Epidermal melanocyte (primary cell): ENCODE data around the gene STRADA.

Source experiments
- DNase-seq: peaks from one replicate; pipeline ENCODE4 v3.0.0; 2011; ENCODE audit warnings: low spot score; ENCODE audit not compliant: insufficient read length

The STRADA gene

DNA sequence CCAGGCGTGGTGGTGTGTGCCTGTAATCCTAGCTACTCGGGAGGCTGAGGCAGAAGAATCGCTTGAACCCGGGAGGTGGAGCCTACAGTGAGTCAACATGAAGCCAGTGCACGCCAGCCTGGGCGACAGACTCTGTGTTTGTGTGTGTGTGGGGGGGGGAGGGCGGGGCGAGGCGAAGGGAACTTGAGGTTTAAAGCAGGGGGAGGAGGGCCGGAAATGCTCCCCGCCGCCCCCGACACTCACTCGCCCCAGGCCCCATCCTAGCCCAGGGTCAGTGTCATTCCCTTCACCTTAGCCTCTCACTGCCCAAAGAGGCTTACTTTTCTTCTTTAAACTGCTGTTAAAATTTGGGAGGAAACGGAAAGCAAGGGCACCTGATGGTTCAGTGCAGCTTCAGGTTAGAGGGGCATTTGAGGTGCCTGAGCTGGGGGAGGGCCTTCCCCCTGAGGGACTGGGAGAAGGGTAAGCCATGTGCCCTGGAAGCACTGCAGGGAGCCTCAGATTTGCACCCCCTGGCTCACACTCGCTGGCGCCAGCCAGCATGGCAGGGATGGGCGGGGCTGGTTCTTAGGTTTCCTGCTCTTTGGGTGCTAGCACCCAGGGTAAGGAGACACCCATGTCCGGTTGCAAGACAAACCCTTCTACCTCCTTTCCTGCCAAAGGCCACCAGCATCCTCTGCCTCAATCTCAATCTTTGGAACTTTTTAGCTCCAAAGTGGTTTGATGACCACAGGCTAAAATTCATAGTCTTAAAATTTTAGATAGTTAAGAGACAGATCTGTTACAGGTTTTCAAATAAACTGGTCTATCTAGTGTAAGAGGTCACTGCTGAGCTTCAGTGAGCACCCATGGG is 39.5 kb downstream of the STRADA start:
- DNase-seq: no peak

- no peak for DNase-seq
Observed at GRCh38 chr17:63701456-63701820, 40.2 kb downstream of the STRADA start.

GRCh38 chr17:63700528-63701455 is 40.8 kb downstream of the STRADA start:
- DNase-seq: no peak

- no peak for DNase-seq
Observed at GRCh38 chr17:63699638-63700527, 41.7 kb downstream of the STRADA start, which contains the start of gene LIMD2. TSS of gene LIMD2 (minus strand) at chr17:63700125. CDS start at chr17:63699298, 827 bp downstream.

DNA sequence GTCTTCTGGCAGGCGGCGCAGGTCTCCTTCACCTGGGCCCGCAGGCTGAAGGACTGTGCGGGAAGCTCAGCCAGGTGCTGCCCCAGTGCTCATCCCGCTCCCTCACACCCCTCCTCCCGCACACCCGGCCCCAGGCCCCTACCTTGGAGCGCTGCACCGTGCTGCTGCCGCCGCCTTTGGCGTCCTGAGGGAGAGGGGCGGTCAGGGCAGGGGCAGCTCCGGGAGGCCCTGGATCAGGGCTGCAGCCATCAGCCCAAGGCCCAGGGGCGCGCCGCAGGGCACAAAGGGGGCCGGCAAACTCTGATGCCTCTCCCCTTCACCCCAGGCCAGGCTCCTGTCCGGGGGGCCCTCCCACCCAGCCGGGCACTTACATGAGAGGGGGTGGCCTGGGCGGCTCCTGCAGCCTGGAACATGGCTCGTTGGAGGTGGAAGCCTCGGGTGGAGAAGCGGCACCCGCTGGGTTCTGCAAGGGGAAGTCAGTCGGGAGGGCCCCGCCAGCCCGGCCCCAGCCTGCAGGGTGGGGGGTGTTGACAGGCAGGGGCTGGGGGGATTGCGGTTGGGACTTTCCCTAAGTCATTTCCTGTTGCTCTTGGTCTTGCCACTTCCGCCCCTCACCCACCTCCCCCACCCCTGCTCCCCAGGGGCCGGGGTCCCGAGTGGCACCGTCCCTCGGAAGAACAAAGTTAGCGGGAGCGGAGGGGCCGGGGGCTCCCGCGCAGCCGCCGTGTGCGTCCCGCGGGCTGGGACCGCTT is 42.5 kb downstream of the STRADA start:
- DNase-seq: no peak

GRCh38 chr17:63698381-63698885 is 43.2 kb downstream of the STRADA start:
- no peak for DNase-seq

GRCh38 chr17:63697341-63698286 is 44.0 kb downstream of the STRADA start:
- DNase-seq: no peak

GRCh38 chr17:63696381-63696961 is 45.1 kb downstream of the STRADA start:
- no peak for DNase-seq

DNA sequence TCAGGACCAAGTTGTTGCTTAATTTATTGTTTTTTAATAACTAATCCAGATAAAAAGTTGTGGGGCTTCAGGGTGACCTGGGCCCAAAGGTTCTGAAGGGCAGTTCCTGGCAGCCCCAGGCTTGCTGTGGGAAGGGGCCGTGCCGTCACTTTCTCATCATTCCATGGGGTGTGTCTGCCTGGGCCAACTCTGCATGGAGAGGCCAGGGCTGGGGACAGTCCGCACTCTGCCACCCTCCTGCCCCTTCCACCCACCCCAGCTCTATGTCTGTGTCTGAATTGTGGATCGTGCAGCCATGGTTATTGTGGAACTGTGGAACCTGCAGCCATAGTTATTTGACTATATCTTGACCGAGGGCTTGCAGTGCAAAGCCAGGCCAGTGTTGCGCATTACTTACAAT is 45.7 kb downstream of the STRADA start:
- no peak for DNase-seq

GRCh38 chr17:63694950-63695773 is 46.4 kb downstream of the STRADA start:
- DNase-seq: no peak

DNA sequence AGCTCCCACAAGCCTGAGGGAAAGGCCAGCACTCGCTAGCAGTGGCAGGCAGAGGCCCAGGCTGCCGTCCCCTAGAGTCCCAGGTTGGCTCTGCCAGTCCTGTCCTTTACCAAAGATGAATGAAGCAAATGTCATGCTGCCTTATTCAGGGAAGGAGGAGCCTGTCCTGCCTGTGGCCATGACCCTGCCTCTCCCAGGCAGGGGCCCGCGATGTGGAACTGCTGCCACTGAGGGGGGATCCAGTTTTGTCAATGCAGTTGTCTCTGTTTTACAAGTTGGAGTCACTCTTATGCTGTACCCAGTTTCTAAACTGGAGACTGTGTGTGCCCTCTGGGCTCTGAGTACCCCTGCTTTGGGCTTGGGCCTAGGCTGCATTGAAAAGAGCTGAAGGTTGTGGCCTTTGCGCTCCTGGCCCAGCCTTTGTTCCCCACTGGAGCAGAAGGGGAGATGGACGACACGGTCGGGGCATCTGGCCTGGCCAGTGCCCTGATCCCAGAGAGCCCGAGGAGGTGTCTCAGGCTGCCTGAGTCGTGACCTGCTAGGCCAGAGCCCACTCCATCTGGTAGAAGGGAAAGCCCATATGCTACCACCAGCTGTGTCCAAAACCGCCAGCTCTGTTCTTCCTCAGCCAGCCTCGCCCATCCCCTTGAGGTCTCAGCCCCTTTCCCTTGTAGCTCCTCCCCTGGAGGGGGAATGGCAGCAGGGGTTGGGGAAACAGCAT is 47.2 kb downstream of the STRADA start:
- DNase-seq: no peak

- DNase-seq: no peak
Observed at GRCh38 chr17:63693411-63694113, 48.0 kb downstream of the STRADA start.

- DNase-seq: no peak
Observed at GRCh38 chr17:63692195-63692816, 49.3 kb downstream of the STRADA start.

DNA sequence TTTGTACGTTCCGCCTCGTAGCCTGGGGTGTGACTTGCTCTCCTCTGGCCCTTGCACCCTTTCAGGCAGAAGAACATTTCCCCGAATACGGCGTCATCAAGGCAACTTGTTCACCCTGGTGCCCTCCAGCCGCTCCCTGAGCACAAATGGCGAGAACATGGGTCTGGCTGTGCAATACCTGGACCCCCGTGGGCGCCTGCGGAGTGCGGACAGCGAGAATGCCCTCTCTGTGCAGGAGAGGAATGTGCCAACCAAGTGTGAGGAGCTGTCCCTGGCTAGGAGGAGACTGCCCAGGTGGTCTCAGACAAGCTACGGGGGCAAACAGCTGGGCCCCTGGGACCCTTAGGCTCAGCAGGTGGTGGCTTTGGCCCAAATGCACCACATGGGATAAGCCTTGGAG is 52.1 kb downstream of the STRADA start:
- DNase-seq: no peak

DNA sequence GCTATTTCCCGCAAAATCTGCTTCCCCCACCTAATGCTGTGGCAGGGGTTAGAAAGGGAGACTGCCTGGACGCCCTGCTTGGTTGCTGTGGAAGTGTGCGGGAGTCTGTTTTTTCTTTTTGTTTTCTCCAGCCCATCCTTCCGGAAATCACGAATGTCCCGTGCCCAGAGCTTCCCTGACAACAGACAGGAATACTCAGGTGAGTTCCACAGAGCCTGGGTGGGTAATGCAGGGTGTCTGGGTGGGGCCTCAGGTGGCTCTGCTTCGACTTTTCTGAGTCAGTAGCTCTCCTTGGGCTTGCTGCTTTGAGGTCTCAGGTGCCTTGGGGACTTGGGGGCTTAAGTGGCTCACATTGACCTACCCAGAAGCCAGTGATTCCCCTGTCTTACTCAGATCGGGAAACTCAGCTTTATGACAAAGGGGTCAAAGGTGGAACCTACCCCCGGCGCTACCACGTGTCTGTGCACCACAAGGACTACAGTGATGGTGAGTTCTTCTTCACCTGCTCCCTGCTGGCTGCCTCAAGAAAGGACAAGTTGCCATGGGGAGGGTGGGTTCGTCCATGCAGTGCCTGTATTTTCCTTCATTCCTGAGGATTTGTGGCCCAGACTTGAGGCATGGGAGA is 53.1 kb downstream of the STRADA start:
- DNase-seq: no peak
